Endothelial cell (in vitro differentiated cells): ENCODE measurements around the gene BCL2. TPM values are rescaled to one million over a fixed set of nuclear protein-coding genes. Genes with fewer than 3 reads are reported as not detected.
A peak's percentile ranks its signal among the peaks of the same experiment; 100 is the strongest.

Source experiments
- DNase-seq: peaks from one replicate; pipeline ENCODE4 v3.0.0; 2021; ENCODE audit warnings: low spot score
- H3K27ac Mint-ChIP-seq: one replicate; pipeline ENCODE4 v1.8.0; 2021; ENCODE audit warnings: mixed read lengths, inconsistent platforms; ENCODE audit not compliant: unreplicated experiment
- H3K27me3 Mint-ChIP-seq: one replicate; pipeline ENCODE4 v1.8.0; 2021; ENCODE audit warnings: mild to moderate bottlenecking, moderate library complexity, mixed read lengths, inconsistent platforms; ENCODE audit not compliant: unreplicated experiment
- H3K36me3 Mint-ChIP-seq: one replicate; pipeline ENCODE4 v1.8.0; 2021; ENCODE audit warnings: mild to moderate bottlenecking, low read depth, mixed read lengths, inconsistent platforms; ENCODE audit not compliant: unreplicated experiment
- H3K4me1 Mint-ChIP-seq: one replicate; pipeline ENCODE4 v1.8.0; 2021; ENCODE audit warnings: mild to moderate bottlenecking, mixed read lengths, inconsistent platforms; ENCODE audit not compliant: unreplicated experiment
- H3K4me3 Mint-ChIP-seq: one replicate; pipeline ENCODE4 v1.8.0; 2021; ENCODE audit warnings: mild to moderate bottlenecking, mixed read lengths, inconsistent platforms; ENCODE audit not compliant: unreplicated experiment
- H3K9me3 Mint-ChIP-seq: one replicate; pipeline ENCODE4 v1.8.0; 2021; ENCODE audit warnings: mixed read lengths, inconsistent platforms; ENCODE audit not compliant: unreplicated experiment
- CTCF ChIP-seq: fragments of 200-600 bp; sonication (generic); IDR thresholded peaks from one replicate; pipeline ENCODE4 v1.5.0; 2021; ENCODE audit warnings: antibody characterized with exemption; ENCODE audit not compliant: unreplicated experiment
- total RNA-seq: library from RNA; stranded (reverse); fragmentation: NEBNext Ultra II Directional; extraction: Animal tissue kit (Norgen Biotek cat#: 25700); gene quantifications from one replicate; pipeline ENCODE4 v1.2.1, GENCODE V29; 2021; ENCODE audit not compliant: unreplicated experiment

BCL2 gene
- total RNA-seq, 1 donor from 2014 or later: 9.2 TPM

- Mint-ChIP-seq H3K36me3 (peaks cover 7% of the 10 kb centered on the region), H3K9me3 (no peaks in the 10 kb centered on the region), H3K27me3 (peaks cover 8% of the 10 kb centered on the region), H3K27ac (no peak overlapping the region), H3K4me3 (no peak overlapping the region), H3K4me1 (peaks cover 40% of the 10 kb centered on the region)
- DNase-seq: no peak
- TF ChIP-seq CTCF: no peak
These were observed 174.3 kb downstream of the BCL2 start for GRCh38 chr18:63145166-63145850.

GRCh38 chr18:63144748-63145147, 174.8 kb downstream of the BCL2 start:
- no peaks in the 10 kb centered on the region for H3K9me3 Mint-ChIP-seq
- H3K4me1 Mint-ChIP-seq: peaks cover 41% of the 10 kb centered on the region
- DNase-seq: no peak
- TF ChIP-seq CTCF: no peak
- peaks cover 9% of the 10 kb centered on the region for H3K27me3 Mint-ChIP-seq
- peaks cover 7% of the 10 kb centered on the region for H3K36me3 Mint-ChIP-seq
- peak overlapping the region; percentile 34 for H3K4me3 Mint-ChIP-seq
- no peak overlapping the region for H3K27ac Mint-ChIP-seq

- TF ChIP-seq CTCF: no peak
- Mint-ChIP-seq H3K9me3 (no peaks in the 10 kb centered on the region), H3K4me3 (no peak overlapping the region), H3K36me3 (peaks cover 7% of the 10 kb centered on the region), H3K27me3 (peaks cover 9% of the 10 kb centered on the region), H3K4me1 (peaks cover 49% of the 10 kb centered on the region), H3K27ac (no peak overlapping the region)
- no peak for DNase-seq
These were observed 176.2 kb downstream of the BCL2 start for GRCh38 chr18:63143330-63143771.

- Mint-ChIP-seq H3K27me3 (peaks cover 12% of the 10 kb centered on the region), H3K9me3 (no peaks in the 10 kb centered on the region), H3K4me3 (no peak overlapping the region), H3K36me3 (peaks cover 7% of the 10 kb centered on the region), H3K27ac (peak overlapping the region; percentile 37), H3K4me1 (peaks cover 54% of the 10 kb centered on the region)
- no peak for DNase-seq
- TF ChIP-seq CTCF: no peak
These were observed 176.9 kb downstream of the BCL2 start for GRCh38 chr18:63142594-63143225.

GRCh38 chr18:63141778-63142176, 177.8 kb downstream of the BCL2 start:
- peaks cover 61% of the 10 kb centered on the region for H3K4me1 Mint-ChIP-seq
- no peaks in the 10 kb centered on the region for H3K9me3 Mint-ChIP-seq
- TF ChIP-seq CTCF: no peak
- peaks cover 7% of the 10 kb centered on the region for H3K36me3 Mint-ChIP-seq
- H3K27ac Mint-ChIP-seq: no peak overlapping the region
- H3K4me3 Mint-ChIP-seq: no peak overlapping the region
- peaks cover 12% of the 10 kb centered on the region for H3K27me3 Mint-ChIP-seq
- DNase-seq: no peak
